Measurements from ENCODE around the gene KIF12.

DNA sequence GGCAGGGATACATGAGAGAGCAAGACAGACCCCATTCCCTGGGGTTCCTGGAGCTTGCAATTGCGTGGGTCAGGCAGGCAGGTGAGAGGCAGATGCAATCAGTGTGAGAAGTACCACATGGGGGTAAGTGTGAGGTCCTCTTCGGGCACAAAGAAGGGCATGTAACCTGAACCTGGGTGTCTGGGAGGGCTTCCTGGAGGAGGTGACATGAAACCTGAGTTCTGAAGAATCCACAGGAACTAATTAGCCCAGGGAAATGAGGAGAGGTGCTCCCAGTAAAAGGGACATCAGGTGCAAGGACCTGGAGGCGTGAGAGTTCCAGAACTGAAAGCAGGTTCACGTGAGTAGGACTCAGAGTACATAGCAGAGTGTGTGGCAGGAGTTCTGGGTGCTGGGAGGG is 23.5 kb downstream of the KIF12 start:
- no peak for TF ChIP-seq EZH2phosphoT487 (IDR thresholded peaks at IDR 0.05; ENCODE audit: borderline replicate concordance, low read length)
- TF ChIP-seq, protein P1, sequence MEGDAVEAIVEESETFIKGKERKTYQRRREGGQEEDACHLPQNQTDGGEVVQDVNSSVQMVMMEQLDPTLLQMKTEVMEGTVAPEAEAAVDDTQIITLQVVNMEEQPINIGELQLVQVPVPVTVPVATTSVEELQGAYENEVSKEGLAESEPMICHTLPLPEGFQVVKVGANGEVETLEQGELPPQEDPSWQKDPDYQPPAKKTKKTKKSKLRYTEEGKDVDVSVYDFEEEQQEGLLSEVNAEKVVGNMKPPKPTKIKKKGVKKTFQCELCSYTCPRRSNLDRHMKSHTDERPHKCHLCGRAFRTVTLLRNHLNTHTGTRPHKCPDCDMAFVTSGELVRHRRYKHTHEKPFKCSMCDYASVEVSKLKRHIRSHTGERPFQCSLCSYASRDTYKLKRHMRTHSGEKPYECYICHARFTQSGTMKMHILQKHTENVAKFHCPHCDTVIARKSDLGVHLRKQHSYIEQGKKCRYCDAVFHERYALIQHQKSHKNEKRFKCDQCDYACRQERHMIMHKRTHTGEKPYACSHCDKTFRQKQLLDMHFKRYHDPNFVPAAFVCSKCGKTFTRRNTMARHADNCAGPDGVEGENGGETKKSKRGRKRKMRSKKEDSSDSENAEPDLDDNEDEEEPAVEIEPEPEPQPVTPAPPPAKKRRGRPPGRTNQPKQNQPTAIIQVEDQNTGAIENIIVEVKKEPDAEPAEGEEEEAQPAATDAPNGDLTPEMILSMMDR (IDR thresholded peaks at IDR 0.05; ENCODE audit: low read depth, low read length, poor library complexity, severe bottlenecking) = no peak
